HEK293 (cell line): ENCODE results near the gene ATP6V0B.

Experiments used
- CTCF ChIA-PET: fragments of 350-600 bp; formaldehyde crosslinking; extraction: SDS; loops from one replicate; lab custom pipeline; 2021; ENCODE audit warnings: antibody characterized with exemption; lab: Yijun Ruan, JAX
- POLR2A ChIA-PET: fragments of 300-600 bp; formaldehyde crosslinking; extraction: SDS; loops from one replicate; lab custom pipeline; 2020; ENCODE audit warnings: antibody characterized with exemption, inconsistent platforms; lab: Yijun Ruan, JAX
- H3K27ac ChIP-seq: fragments of 200-500 bp; sonication (Bioruptor generic); 2 replicates; pipeline ENCODE4 v1.5.1; 2014; ENCODE audit warnings: low read depth, low read length, control low read depth, inconsistent platforms; ENCODE audit errors: extremely low read depth
- H3K36me3 ChIP-seq, 2 experiments: fragments of 200-500 bp in 1 of 2; sonication (Bioruptor generic) in 1 of 2; 1 replicate in 1 of 2; 2 replicates in 1 of 2; pipeline ENCODE4 v1.5.1; 2014 to 2017; ENCODE audit warnings: inconsistent platforms in 2 of 2, low read length in 2 of 2; ENCODE audit not compliant: control insufficient read depth in 2 of 2, insufficient read depth in 1 of 2
- H3K4me1 ChIP-seq: fragments of 200-500 bp; sonication (Bioruptor generic); 2 replicates; pipeline ENCODE4 v1.5.1; 2014; ENCODE audit warnings: mild to moderate bottlenecking, low read length, inconsistent platforms; ENCODE audit not compliant: control insufficient read depth, insufficient read depth
- H3K4me3 ChIP-seq: 2 replicates; pipeline ENCODE4 v1.5.1; 2011; ENCODE audit warnings: low read depth, mild to moderate bottlenecking, control low read depth, low read length, moderate library complexity
- H3K9me3 ChIP-seq: fragments of 200-500 bp; sonication (Bioruptor generic); 2 replicates; pipeline ENCODE4 v1.5.1; 2014; ENCODE audit warnings: low read depth, low read length, inconsistent platforms; ENCODE audit not compliant: control insufficient read depth, insufficient read depth
- EGR2 ChIP-seq: fragments of 450-650 bp; formaldehyde crosslinking; IDR thresholded peaks from 2 replicates; pipeline ENCODE4 v1.5.1; 2016; ENCODE audit warnings: low read depth, missing biosample characterization, missing genetic modification characterization
- GLI2 ChIP-seq: fragments of 450-650 bp; formaldehyde crosslinking; IDR thresholded peaks from 2 replicates; pipeline ENCODE4; 2017; ENCODE audit warnings: missing biosample characterization, missing genetic modification characterization, low read depth, borderline replicate concordance
- HOXA7 ChIP-seq: sonication (generic); formaldehyde crosslinking; IDR thresholded peaks from 2 replicates; pipeline ENCODE4 v1.8.1; 2022; ENCODE audit warnings: missing genetic modification reagents, borderline replicate concordance
- HOXC10 ChIP-seq: sonication (generic); formaldehyde crosslinking; IDR thresholded peaks from 2 replicates; pipeline ENCODE4 v1.8.1; 2023; ENCODE audit warnings: mild to moderate bottlenecking, missing genetic modification reagents
- OSR2 ChIP-seq: fragments of 450-650 bp; formaldehyde crosslinking; IDR thresholded peaks from 2 replicates; pipeline ENCODE4 v1.5.1; 2016; ENCODE audit warnings: missing biosample characterization, missing genetic modification characterization
- YY2 ChIP-seq: fragments of 450-650 bp; formaldehyde crosslinking; IDR thresholded peaks from 2 replicates; pipeline ENCODE4 v1.5.1; 2016; ENCODE audit warnings: missing biosample characterization, missing genetic modification characterization
- ZFP69B ChIP-seq: fragments of 450-650 bp; formaldehyde crosslinking; IDR thresholded peaks from 2 replicates; pipeline ENCODE4 v1.5.1; 2016; ENCODE audit warnings: missing biosample characterization, missing genetic modification characterization
- ZNF132 ChIP-seq: fragments of 450-650 bp; formaldehyde crosslinking; IDR thresholded peaks from 2 replicates; pipeline ENCODE4 v1.5.1; 2017; ENCODE audit warnings: missing biosample characterization, missing genetic modification characterization, borderline replicate concordance
- ZNF155 ChIP-seq: fragments of 450-650 bp; formaldehyde crosslinking; IDR thresholded peaks from 2 replicates; pipeline ENCODE4 v1.5.1; 2016; ENCODE audit warnings: missing biosample characterization, missing genetic modification characterization
- ZNF202 ChIP-seq: fragments of 450-650 bp; formaldehyde crosslinking; IDR thresholded peaks from 2 replicates; pipeline ENCODE4 v1.5.1; 2016; ENCODE audit warnings: missing biosample characterization, missing genetic modification characterization, borderline replicate concordance
- ZNF391 ChIP-seq: fragments of 450-650 bp; formaldehyde crosslinking; IDR thresholded peaks from 2 replicates; pipeline ENCODE4 v1.5.1; 2016; ENCODE audit warnings: low read depth, missing biosample characterization, missing genetic modification characterization, borderline replicate concordance
- ZNF48 ChIP-seq: fragments of 450-650 bp; formaldehyde crosslinking; IDR thresholded peaks from 2 replicates; pipeline ENCODE4 v1.5.1; 2016; ENCODE audit warnings: missing biosample characterization, missing genetic modification characterization
- ZNF585B ChIP-seq: fragments of 450-650 bp; formaldehyde crosslinking; IDR thresholded peaks from 2 replicates; pipeline ENCODE4 v1.5.1; 2016; ENCODE audit warnings: missing biosample characterization, missing genetic modification characterization
- ZNF623 ChIP-seq: fragments of 450-650 bp; formaldehyde crosslinking; IDR thresholded peaks from 2 replicates; pipeline ENCODE4 v1.5.1; 2016; ENCODE audit warnings: missing biosample characterization, missing genetic modification characterization
- ZNF629 ChIP-seq: fragments of 450-650 bp; formaldehyde crosslinking; IDR thresholded peaks from 2 replicates; pipeline ENCODE4 v1.5.1; 2017; ENCODE audit warnings: missing biosample characterization, missing genetic modification characterization
- ZNF670 ChIP-seq: fragments of 450-650 bp; formaldehyde crosslinking; IDR thresholded peaks from 2 replicates; pipeline ENCODE4 v1.5.1; 2016; ENCODE audit warnings: missing biosample characterization, missing genetic modification characterization, low read depth
- ZNF785 ChIP-seq: fragments of 450-650 bp; formaldehyde crosslinking; IDR thresholded peaks from 2 replicates; pipeline ENCODE4 v1.5.1; 2016; ENCODE audit warnings: missing biosample characterization, missing genetic modification characterization
- TF ChIP-seq, protein P1 (sequence below): fragments of 450-650 bp; formaldehyde crosslinking; IDR thresholded peaks from 2 replicates; pipeline ENCODE4 v1.5.1; 2016; ENCODE audit warnings: missing biosample characterization, missing genetic modification characterization, borderline replicate concordance
- TF ChIP-seq, protein P2 (sequence below): fragments of 450-650 bp; formaldehyde crosslinking; IDR thresholded peaks from 2 replicates; pipeline ENCODE4 v1.5.1; 2016; ENCODE audit warnings: missing biosample characterization, missing genetic modification characterization
- TF ChIP-seq, protein P3 (sequence below): fragments of 450-650 bp; formaldehyde crosslinking; IDR thresholded peaks from 2 replicates; pipeline ENCODE4 v1.5.1; 2017; ENCODE audit warnings: missing biosample characterization, mild to moderate bottlenecking, missing genetic modification characterization, moderate library complexity
- TF ChIP-seq, protein P4 (sequence below): fragments of 450-650 bp; formaldehyde crosslinking; IDR thresholded peaks from 2 replicates; pipeline ENCODE4 v1.5.1; 2016; ENCODE audit warnings: missing biosample characterization, missing genetic modification characterization

The ATP6V0B gene

DNA sequence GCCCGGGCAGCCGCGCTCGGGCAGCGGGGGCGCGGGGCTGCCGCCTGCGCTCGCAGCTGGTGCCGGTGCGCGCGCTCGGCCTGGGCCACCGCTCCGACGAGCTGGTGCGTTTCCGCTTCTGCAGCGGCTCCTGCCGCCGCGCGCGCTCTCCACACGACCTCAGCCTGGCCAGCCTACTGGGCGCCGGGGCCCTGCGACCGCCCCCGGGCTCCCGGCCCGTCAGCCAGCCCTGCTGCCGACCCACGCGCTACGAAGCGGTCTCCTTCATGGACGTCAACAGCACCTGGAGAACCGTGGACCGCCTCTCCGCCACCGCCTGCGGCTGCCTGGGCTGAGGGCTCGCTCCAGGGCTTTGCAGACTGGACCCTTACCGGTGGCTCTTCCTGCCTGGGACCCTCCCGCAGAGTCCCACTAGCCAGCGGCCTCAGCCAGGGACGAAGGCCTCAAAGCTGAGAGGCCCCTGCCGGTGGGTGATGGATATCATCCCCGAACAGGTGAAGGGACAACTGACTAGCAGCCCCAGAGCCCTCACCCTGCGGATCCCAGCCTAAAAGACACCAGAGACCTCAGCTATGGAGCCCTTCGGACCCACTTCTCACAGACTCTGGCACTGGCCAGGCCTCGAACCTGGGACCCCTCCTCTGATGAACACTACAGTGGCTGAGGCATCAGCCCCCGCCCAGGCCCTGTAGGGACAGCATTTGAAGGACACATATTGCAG, 38.2 kb upstream of the ATP6V0B start:
- TF ChIP-seq, protein P1, sequence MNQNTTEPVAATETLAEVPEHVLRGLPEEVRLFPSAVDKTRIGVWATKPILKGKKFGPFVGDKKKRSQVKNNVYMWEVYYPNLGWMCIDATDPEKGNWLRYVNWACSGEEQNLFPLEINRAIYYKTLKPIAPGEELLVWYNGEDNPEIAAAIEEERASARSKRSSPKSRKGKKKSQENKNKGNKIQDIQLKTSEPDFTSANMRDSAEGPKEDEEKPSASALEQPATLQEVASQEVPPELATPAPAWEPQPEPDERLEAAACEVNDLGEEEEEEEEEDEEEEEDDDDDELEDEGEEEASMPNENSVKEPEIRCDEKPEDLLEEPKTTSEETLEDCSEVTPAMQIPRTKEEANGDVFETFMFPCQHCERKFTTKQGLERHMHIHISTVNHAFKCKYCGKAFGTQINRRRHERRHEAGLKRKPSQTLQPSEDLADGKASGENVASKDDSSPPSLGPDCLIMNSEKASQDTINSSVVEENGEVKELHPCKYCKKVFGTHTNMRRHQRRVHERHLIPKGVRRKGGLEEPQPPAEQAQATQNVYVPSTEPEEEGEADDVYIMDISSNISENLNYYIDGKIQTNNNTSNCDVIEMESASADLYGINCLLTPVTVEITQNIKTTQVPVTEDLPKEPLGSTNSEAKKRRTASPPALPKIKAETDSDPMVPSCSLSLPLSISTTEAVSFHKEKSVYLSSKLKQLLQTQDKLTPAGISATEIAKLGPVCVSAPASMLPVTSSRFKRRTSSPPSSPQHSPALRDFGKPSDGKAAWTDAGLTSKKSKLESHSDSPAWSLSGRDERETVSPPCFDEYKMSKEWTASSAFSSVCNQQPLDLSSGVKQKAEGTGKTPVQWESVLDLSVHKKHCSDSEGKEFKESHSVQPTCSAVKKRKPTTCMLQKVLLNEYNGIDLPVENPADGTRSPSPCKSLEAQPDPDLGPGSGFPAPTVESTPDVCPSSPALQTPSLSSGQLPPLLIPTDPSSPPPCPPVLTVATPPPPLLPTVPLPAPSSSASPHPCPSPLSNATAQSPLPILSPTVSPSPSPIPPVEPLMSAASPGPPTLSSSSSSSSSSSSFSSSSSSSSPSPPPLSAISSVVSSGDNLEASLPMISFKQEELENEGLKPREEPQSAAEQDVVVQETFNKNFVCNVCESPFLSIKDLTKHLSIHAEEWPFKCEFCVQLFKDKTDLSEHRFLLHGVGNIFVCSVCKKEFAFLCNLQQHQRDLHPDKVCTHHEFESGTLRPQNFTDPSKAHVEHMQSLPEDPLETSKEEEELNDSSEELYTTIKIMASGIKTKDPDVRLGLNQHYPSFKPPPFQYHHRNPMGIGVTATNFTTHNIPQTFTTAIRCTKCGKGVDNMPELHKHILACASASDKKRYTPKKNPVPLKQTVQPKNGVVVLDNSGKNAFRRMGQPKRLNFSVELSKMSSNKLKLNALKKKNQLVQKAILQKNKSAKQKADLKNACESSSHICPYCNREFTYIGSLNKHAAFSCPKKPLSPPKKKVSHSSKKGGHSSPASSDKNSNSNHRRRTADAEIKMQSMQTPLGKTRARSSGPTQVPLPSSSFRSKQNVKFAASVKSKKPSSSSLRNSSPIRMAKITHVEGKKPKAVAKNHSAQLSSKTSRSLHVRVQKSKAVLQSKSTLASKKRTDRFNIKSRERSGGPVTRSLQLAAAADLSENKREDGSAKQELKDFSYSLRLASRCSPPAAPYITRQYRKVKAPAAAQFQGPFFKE, result no peak
- TF ChIP-seq, protein P2, sequence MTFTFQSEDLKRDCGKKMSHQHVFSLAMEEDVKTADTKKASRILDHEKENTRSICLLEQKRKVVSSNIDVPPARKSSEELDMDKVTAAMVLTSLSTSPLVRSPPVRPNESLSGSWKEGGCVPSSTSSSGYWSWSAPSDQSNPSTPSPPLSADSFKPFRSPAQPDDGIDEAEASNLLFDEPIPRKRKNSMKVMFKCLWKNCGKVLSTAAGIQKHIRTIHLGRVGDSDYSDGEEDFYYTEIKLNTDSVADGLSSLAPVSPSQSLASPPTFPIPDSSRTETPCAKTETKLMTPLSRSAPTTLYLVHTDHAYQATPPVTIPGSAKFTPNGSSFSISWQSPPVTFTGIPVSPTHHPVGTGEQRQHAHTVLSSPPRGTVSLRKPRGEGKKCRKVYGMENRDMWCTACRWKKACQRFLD (tag by site-specific recombination), result no peak
- TF ChIP-seq ZNF623 (tag by site-specific recombination), result no peak
- H3K27ac ChIP-seq, result no peak overlapping the region
- H3K4me1 ChIP-seq, result peaks cover 3% of the 10 kb centered on the region; the same call in 1 of the 2 replicates
- H3K36me3 ChIP-seq, result peaks cover 0 to 9% of the 10 kb centered on the region in 2 experiments; a peak in 1 of 3 replicates
- no peaks in the 10 kb centered on the region for H3K9me3 ChIP-seq
- no peak overlapping the region for H3K4me3 ChIP-seq
- POLR2A ChIA-PET, result no interaction called here
- CTCF ChIA-PET, result interaction anchor here (1.3 to 12.4 kb wide), 2 partner anchors 111 to 172 kb away, joined by 4 to 555 read pairs; no protein-coding TSS in a partner anchor

DNA sequence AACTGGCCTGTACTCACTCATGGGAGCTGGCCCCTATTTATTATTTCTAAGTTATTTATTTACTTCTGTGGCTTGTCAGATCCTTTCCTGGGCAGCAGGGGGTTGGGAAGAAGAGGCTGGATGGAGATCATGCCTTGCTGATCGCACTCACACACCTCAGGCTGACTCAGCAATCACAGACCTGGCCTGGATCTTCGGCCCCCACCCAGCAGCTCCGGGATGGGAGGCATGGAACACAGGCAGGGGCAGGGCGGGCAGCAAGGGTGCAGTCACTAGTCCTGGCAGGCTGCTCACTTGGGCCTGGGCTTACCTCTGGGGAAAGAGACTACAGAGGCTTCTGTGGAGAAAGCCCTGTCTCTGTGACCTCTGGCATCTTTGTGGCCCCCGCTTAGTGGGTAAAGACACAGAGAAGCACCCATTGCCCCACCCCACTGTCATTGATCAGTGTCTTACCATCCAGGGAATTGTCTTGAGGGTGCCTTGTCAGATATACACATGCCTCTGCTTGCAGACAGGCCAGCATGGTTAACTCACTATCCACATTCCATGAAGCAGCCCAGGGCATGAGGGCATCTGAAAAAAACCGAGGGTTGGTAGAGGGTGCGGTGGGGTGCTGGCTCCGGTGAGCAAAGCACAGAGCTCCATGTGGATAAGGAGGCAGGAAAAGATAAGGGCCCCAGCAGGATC, 37.4 kb upstream of the ATP6V0B start:
- POLR2A ChIA-PET, result no interaction called here
- Histone ChIP-seq H3K4me3 (no peak overlapping the region), H3K4me1 (peaks cover 3% of the 10 kb centered on the region; the same call in 1 of the 2 replicates), H3K36me3 (peaks cover 0 to 9% of the 10 kb centered on the region in 2 experiments; a peak in 1 of 3 replicates), H3K9me3 (no peaks in the 10 kb centered on the region), H3K27ac (no peak overlapping the region)
- CTCF ChIA-PET, result interaction anchor here (0.6 to 12.4 kb wide), 5 partner anchors 52 to 701 kb away, joined by 3 to 555 read pairs (median 4); no protein-coding TSS in a partner anchor
- TF ChIP-seq ZNF202 (tag by site-specific recombination) (no peak), OSR2 (no peak), HOXA7 (CRISPR knock-in tag) (no peak), ZNF132 (tag by site-specific recombination) (no peak), HOXC10 (CRISPR knock-in tag) (no peak)

DNA sequence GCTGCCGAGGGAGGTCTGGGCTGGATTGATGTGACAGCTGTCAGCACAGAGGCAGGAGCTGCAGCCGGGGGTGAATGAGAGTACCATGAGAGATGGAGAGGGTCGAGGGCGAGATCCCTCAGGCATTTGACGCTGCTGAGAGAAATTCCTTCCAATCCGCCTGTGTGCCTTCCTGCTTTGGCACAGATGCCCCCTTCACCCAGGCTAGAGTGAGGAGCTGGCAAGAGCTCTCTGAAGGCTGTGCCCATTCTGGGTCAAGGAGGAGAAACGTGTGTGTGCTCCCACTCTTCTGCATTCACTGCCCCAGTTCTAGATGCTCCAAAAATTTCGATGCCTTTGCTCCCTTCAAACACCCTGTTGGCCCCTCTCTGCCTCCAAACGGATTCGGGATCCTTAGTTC, 36.4 kb upstream of the ATP6V0B start:
- ChIA-PET CTCF (interaction anchor here (0.6 to 12.4 kb wide), 4 partner anchors 107 to 213 kb away, joined by 3 to 555 read pairs (median 7); no protein-coding TSS in a partner anchor), POLR2A (no interaction called here)
- Histone ChIP-seq H3K4me1 (peaks cover 3% of the 10 kb centered on the region; the same call in 1 of the 2 replicates), H3K27ac (no peak overlapping the region), H3K4me3 (no peak overlapping the region), H3K9me3 (no peaks in the 10 kb centered on the region), H3K36me3 (peaks cover 0 to 9% of the 10 kb centered on the region in 2 experiments; a peak in 1 of 3 replicates)
- TF ChIP-seq ZNF670 (tag by site-specific recombination) (no peak), ZNF391 (tag by site-specific recombination) (no peak), GLI2 (tag by site-specific recombination) (no peak), YY2 (tag by site-specific recombination) (no peak), ZNF155 (tag by site-specific recombination) (no peak), ZNF48 (tag by site-specific recombination) (no peak), EGR2 (no peak), ZNF585B (tag by site-specific recombination) (no peak), ZFP69B (tag by site-specific recombination) (no peak), HOXC10 (CRISPR knock-in tag) (no peak), ZNF629 (tag by site-specific recombination) (no peak), ZNF785 (tag by site-specific recombination) (no peak)
- TF ChIP-seq, protein P3, sequence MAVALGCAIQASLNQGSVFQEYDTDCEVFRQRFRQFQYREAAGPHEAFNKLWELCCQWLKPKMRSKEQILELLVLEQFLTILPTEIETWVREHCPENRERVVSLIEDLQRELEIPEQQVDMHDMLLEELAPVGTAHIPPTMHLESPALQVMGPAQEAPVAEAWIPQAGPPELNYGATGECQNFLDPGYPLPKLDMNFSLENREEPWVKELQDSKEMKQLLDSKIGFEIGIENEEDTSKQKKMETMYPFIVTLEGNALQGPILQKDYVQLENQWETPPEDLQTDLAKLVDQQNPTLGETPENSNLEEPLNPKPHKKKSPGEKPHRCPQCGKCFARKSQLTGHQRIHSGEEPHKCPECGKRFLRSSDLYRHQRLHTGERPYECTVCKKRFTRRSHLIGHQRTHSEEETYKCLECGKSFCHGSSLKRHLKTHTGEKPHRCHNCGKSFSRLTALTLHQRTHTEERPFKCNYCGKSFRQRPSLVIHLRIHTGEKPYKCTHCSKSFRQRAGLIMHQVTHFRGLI, result no peak
- TF ChIP-seq, protein P4, sequence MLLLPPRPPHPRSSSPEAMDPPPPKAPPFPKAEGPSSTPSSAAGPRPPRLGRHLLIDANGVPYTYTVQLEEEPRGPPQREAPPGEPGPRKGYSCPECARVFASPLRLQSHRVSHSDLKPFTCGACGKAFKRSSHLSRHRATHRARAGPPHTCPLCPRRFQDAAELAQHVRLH (tag by site-specific recombination), result no peak
